Endometrial microvascular endothelial cells (primary cell): ENCODE measurements around the gene PRTN3. TPM values are rescaled to one million over a fixed set of nuclear protein-coding genes. Genes with fewer than 3 reads are reported as not detected.
"Not testable (repeated sequence)": the region's sequence is repeated elsewhere in the genome, so short reads cannot be mapped to it uniquely, and the experiment has no call there.

ENCODE experiments used
- in situ Hi-C: cut with HindIII; loops from 2 replicates; pipeline ENCODE4 v1.10.0; 2017; ENCODE audit warnings: low sequenced_read_pairs, low pct_unique_long_range_greater_than_20kb; ENCODE audit errors: inconsistent ontology term
- total RNA-seq: library from RNA; depleted of rRNA; stranded (reverse); fragments of >200 nt; gene quantifications from one replicate; pipeline ENCODE4 v1.2.3, GENCODE V29; 2015; ENCODE audit errors: inconsistent ontology term

PRTN3 gene
- total RNA-seq, 1 donor from 2014 or later, result not detected

- in situ Hi-C loops, result no loop called here
Observed at GRCh38 chr19:814152-815078, 26.4 kb upstream of the PRTN3 start.

GRCh38 chr19:815079-815774 lies 25.6 kb upstream of the PRTN3 start:
- in situ Hi-C loops, result no loop called here

DNA sequence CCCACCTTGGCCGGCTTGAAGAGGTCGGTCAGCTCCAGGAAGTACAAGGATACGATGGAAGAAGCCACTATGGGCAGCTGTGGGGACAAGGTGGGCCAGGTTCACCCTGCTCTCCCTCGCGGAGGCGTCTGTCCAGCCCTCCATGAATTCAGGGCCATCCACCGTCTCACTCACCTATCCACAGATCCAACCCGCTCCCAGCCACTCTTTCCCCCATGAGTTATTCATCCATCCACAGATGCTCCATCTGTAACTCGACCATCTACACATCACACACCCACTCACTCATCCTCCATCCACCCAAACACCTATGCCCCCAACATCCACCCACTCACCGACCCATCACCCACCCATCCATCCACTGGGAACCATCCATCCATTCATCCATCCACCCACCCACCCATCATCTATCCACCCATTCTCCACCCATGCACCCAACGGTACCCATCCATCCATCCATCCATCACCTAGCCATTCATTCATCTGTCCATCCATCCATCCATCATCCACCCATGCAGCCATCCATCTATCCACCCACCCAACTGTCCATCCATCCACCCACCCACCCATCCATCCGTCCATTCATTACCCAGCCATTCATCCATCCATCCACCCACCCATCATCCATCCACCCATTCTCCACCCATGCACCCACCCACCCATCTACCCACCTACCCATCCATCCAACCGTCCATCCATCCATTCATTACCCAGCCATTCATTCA lies 24.9 kb upstream of the PRTN3 start:
- in situ Hi-C loops, result no loop called here

DNA sequence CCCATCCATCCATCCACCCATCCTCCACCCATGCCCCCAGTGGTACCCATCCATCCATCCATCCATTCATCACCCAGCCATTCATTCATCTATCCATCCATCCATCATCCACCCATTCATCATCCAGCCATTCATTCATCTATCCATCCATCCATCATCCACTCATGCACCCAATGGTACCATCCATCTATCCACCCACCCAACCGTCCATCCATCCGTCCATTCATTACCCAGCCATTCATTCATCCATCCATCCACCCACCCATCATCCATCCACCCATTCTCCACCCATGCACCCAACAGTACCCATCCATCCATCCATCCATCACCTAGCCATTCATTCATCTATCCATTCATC lies 24.3 kb upstream of the PRTN3 start:
- in situ Hi-C loops, result no loop called here

GRCh38 chr19:820212-820611 lies 20.6 kb upstream of the PRTN3 start:
- in situ Hi-C loops, result not testable (repeated sequence)

GRCh38 chr19:821231-821824 lies 19.5 kb upstream of the PRTN3 start:
- in situ Hi-C loops, result no loop called here

GRCh38 chr19:821825-822503 lies 18.8 kb upstream of the PRTN3 start, which contains the start of gene PLPPR3:
Gene PLPPR3 (minus strand): TSS chr19:821955. CDS start chr19:821559, 396 bp downstream.
- in situ Hi-C loops, result no loop called here

GRCh38 chr19:823565-824121 lies 17.2 kb upstream of the PRTN3 start:
- in situ Hi-C loops, result no loop called here

DNA sequence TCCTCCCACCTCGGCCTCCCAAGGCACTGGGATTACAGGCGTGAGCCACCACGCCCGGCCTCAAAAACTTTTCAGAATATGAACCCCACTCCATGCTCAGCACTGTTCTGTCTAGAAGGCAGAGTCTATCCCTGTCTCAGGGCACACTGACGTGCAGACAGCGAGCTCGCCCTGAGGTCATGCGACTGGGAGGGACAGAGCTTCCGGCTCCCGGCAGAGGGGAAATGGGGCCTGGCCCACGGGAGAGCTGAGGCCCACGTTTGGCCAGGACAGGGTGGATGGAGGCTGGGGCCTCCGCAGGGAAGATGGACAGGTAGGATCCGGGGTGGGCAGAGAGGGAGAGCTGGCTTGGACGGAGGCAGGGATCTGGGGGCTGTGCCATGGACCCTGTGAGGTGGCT lies 15.9 kb upstream of the PRTN3 start:
- in situ Hi-C loops, result no loop called here

DNA sequence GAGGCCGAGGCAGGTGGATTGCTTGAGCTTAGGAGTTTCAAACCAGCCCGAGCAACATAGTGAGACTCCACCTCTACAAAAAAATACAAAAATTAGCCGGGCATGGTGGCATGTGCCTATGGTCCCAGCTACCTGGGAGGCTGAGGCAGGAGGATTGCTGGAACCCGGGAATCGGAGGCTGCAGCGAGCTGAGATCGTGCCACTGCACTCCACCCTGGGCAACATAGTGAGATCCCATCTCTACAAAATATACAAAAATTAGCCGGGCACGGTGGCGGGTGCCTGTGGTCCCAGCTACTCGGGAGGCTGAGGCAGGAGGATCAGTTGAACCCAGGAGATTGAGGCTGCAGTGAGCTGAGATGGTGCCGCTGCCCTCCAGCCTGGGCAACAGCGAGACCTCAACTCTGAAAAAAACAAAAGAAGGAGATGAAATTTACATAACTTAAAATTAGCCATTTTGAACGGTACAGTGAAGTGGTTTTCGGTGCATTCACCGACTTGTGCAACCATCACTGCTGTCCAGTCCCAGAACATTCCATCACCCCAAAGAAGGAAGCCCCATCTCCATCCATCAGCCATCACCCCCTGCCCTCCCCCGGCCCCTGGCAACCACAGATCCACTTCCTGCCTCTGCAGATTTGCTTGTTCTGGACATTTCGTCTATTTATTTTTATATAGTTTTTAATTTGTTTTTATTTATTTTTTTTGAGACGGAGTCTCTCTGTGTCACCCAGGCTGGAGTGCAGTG lies 14.7 kb upstream of the PRTN3 start:
- in situ Hi-C loops, result no loop called here

DNA sequence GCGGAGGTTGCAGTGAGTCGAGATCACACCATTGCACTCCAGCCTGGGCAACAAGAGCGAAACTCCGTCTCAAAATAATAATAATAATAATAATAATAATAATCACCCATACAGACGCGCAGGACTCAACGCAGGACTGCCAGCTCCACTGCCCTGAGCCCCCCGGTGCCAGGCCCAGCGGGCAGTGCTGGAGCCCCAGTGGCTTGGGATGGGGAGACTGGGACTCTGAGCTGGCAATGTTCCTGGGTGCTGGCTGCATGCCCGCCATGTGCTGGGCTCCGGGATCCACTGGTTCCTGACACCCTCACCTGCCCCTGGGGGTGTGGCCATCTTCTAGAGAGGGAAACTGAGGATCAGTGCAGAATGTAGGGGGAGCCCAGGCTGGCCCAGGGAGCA lies 13.5 kb upstream of the PRTN3 start:
- in situ Hi-C loops, result no loop called here

- in situ Hi-C loops, result no loop called here
Observed at GRCh38 chr19:827710-828321, 13.0 kb upstream of the PRTN3 start, which contains the start of gene AZU1. Gene AZU1 (plus strand): TSS chr19:827837. CDS start chr19:827847, 10 bp downstream.

GRCh38 chr19:829129-829758 lies 11.6 kb upstream of the PRTN3 start:
- in situ Hi-C loops, result no loop called here

DNA sequence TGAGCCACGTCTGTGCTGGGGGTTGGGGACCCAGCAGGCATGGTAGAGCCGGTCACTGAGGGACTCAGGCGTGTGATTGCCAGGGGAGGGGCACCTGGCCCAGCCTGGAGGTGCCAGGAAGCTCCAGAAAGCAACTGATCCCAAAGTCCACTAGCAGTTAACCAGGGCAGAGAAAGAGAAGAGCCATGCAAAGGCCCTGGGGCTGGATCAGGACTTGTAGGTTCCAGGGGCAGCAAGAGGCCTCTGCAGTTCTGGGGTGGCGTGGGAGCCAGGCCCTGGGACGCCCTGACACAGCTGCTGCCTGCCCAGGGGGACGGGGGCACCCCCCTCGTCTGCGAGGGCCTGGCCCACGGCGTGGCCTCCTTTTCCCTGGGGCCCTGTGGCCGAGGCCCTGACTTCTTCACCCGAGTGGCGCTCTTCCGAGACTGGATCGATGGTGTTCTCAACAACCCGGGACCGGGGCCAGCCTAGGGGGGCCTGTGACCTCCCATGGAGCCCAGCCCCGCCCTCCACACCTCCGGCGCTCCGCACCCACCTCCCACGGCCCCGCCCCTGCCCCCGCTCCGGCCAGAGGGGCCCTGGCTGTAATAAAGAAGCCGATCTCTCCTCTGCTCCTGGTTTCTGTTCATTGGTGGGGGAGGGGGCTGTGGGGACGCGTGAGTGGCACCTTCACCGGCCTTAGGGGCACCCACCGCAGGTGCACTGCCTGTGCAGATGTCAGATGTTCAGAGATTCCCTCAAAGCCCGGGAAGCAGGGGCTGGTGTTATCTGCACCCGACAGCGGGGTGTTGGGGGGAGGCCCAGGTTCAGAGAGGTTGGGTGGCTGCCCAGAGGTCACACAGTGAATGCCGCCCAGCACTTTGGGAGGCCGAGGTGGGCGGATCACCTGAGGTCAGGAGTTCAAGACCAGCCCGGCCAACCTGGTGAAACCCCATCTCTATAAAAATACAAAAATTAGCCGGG lies 9.1 kb upstream of the PRTN3 start:
- in situ Hi-C loops, result no loop called here

DNA sequence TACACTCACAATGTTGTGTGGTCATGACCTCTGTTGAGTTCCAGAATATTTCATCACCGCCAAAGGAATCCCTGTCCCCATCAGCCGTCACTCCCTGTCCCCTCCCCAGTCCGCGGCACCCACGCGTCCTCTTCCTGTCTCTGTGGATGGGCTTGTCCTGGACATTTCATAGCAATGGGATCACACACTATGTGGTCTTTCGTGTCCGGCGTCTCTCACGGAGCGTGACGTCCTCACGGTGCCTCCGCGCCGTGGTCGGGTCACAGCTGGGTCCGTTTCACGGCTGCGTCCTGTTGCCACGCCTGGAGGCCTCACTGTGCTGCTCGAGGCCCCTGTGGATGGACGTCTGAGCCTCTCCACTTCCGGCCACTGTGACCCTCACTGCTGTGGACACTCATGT lies 6.6 kb upstream of the PRTN3 start:
- in situ Hi-C loops, result no loop called here
